Measurements from ENCODE around the gene TK2. TPM values are rescaled to one million over a fixed set of nuclear protein-coding genes. Genes with fewer than 3 reads are reported as not detected.

Gene TK2
- total and polyA plus RNA-seq, 9 of the 15 experiments (the other 6 are each of a cell fraction or from before 2014, with no cell fraction given), result 1.1 to 10.2 (median 5.3) TPM

DNA sequence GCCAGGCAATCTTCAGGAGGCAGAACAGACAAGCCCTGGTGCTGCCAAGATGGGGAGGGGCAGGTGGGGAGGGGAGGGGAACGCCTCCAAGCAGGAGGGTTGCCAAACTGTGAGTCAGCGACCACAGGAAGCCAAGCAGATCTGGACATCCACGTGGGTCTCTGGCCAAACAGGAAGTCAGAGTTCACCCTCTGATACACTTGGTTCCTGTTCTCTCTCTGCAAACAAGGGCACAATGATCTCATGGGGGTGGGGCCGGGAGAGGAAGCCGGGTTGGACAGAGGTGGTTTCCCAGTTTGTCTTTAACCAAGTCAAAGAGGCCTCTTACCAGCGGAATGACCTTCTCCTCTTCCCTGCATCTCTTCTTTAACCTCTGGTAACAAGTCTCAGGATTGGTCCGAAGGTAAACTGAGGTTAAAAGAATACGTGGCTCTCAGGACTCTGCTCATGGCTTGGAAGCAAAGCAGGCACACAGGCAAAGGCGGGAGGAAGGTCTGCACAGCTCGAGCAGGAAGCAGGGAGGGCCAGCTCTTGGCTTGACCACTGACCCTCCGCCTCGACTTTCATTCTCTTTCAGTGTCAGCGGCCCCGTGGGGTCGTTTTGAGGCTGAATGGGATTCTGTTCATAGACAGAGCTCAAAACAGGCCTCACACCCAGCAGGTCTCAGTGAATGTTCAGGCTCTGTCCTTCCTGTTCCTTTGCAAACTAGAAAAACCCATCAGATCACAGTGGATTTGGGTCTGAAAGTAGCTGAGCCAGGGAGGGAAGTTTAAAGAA, 32.9 kb downstream of the TK2 start (continued):
- TF ChIP-seq, protein P1, sequence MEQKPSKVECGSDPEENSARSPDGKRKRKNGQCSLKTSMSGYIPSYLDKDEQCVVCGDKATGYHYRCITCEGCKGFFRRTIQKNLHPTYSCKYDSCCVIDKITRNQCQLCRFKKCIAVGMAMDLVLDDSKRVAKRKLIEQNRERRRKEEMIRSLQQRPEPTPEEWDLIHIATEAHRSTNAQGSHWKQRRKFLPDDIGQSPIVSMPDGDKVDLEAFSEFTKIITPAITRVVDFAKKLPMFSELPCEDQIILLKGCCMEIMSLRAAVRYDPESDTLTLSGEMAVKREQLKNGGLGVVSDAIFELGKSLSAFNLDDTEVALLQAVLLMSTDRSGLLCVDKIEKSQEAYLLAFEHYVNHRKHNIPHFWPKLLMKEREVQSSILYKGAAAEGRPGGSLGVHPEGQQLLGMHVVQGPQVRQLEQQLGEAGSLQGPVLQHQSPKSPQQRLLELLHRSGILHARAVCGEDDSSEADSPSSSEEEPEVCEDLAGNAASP (IDR thresholded peaks at IDR 0.05), result no peak
- TF ChIP-seq RNF2 (IDR thresholded peaks at IDR 0.05) (peak; percentile 87), FIP1L1 (IDR thresholded peaks at IDR 0.05; ENCODE audit: low read depth, low read length, poor library complexity, severe bottlenecking) (no peak), POLR3G (IDR thresholded peaks at IDR 0.05; ENCODE audit: extremely low read depth, insufficient read length, insufficient replicate concordance) (no peak), ELF4 (CRISPR knock-in tag; IDR thresholded peaks at IDR 0.05) (0 out of 2 replicates have a peak, but pooled peaks have one; percentile 81), LEF1 (IDR thresholded peaks at IDR 0.05) (peak; percentile 75), SNRNP70 (optimal IDR thresholded peaks at IDR 0.05; ENCODE audit: low read depth, low read length) (no peak), ZNF282 (CRISPR knock-in tag; IDR thresholded peaks at IDR 0.05) (no peak), KAT8 (IDR thresholded peaks at IDR 0.05; ENCODE audit: low read depth) (no peak), ESRRB (CRISPR knock-in tag; IDR thresholded peaks at IDR 0.05; ENCODE audit: borderline replicate concordance) (no peak), CHD1 (IDR thresholded peaks at IDR 0.05; ENCODE audit: low read length) (no peak), HMGN3 (IDR thresholded peaks at IDR 0.05; ENCODE audit: borderline replicate concordance, extremely low read depth, insufficient read length, low read depth, low read length) (no peak), ZFP1 (CRISPR knock-in tag; IDR thresholded peaks at IDR 0.05) (no peak), POLR3A (IDR thresholded peaks at IDR 0.05; ENCODE audit: borderline replicate concordance, extremely low read depth, insufficient read depth, insufficient read length) (no peak), STAG1 (CRISPR knock-in tag; IDR thresholded peaks at IDR 0.05; ENCODE audit: borderline replicate concordance) (no peak)
- TF ChIP-seq, protein P2, sequence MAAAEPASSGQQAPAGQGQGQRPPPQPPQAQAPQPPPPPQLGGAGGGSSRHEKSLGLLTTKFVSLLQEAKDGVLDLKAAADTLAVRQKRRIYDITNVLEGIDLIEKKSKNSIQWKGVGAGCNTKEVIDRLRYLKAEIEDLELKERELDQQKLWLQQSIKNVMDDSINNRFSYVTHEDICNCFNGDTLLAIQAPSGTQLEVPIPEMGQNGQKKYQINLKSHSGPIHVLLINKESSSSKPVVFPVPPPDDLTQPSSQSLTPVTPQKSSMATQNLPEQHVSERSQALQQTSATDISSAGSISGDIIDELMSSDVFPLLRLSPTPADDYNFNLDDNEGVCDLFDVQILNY (CRISPR knock-in tag; IDR thresholded peaks at IDR 0.05), result no peak
- TF ChIP-seq, protein P3, sequence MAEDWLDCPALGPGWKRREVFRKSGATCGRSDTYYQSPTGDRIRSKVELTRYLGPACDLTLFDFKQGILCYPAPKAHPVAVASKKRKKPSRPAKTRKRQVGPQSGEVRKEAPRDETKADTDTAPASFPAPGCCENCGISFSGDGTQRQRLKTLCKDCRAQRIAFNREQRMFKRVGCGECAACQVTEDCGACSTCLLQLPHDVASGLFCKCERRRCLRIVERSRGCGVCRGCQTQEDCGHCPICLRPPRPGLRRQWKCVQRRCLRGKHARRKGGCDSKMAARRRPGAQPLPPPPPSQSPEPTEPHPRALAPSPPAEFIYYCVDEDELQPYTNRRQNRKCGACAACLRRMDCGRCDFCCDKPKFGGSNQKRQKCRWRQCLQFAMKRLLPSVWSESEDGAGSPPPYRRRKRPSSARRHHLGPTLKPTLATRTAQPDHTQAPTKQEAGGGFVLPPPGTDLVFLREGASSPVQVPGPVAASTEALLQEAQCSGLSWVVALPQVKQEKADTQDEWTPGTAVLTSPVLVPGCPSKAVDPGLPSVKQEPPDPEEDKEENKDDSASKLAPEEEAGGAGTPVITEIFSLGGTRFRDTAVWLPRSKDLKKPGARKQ (CRISPR knock-in tag; IDR thresholded peaks at IDR 0.05), result no peak
- TF ChIP-seq, protein P4, sequence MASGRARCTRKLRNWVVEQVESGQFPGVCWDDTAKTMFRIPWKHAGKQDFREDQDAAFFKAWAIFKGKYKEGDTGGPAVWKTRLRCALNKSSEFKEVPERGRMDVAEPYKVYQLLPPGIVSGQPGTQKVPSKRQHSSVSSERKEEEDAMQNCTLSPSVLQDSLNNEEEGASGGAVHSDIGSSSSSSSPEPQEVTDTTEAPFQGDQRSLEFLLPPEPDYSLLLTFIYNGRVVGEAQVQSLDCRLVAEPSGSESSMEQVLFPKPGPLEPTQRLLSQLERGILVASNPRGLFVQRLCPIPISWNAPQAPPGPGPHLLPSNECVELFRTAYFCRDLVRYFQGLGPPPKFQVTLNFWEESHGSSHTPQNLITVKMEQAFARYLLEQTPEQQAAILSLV (tag; IDR thresholded peaks at IDR 0.05), result no peak
- TF ChIP-seq, protein P5, sequence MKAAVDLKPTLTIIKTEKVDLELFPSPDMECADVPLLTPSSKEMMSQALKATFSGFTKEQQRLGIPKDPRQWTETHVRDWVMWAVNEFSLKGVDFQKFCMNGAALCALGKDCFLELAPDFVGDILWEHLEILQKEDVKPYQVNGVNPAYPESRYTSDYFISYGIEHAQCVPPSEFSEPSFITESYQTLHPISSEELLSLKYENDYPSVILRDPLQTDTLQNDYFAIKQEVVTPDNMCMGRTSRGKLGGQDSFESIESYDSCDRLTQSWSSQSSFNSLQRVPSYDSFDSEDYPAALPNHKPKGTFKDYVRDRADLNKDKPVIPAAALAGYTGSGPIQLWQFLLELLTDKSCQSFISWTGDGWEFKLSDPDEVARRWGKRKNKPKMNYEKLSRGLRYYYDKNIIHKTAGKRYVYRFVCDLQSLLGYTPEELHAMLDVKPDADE (conservative IDR thresholded peaks at IDR 0.05; ENCODE audit: control insufficient read depth, low read depth, low read length), result peak; percentile 65; the same call in 1 of the 2 replicates
- TF ChIP-seq, protein P6, sequence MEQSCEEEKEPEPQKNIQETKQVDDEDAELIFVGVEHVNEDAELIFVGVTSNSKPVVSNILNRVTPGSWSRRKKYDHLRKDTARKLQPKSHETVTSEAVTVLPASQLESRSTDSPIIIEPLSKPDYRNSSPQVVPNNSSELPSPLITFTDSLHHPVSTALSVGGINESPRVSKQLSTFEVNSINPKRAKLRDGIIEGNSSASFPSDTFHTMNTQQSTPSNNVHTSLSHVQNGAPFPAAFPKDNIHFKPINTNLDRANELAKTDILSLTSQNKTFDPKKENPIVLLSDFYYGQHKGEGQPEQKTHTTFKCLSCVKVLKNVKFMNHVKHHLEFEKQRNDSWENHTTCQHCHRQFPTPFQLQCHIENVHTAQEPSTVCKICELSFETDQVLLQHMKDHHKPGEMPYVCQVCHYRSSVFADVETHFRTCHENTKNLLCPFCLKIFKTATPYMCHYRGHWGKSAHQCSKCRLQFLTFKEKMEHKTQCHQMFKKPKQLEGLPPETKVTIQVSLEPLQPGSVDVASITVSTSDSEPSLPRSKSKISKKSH (CRISPR knock-in tag; IDR thresholded peaks at IDR 0.05), result no peak
